OCI-LY3 (cell line): Measurements from ENCODE around the gene PCGF2.

Source experiments
- EZH2phosphoT487 ChIP-seq: fragments of 200-600 bp; shearing (Covaris generic); IDR thresholded peaks from 2 replicates; pipeline ENCODE4 v1.6.1; 2018; ENCODE audit warnings: antibody characterized with exemption, mixed run types, low read depth
- TF ChIP-seq, protein P1 (sequence below): fragments of 200-600, 300-600 bp; sonication (generic); IDR thresholded peaks from 2 replicates; pipeline ENCODE4 v1.5.1; 2014; ENCODE audit warnings: antibody characterized with exemption, low read length, low read depth

DNA sequence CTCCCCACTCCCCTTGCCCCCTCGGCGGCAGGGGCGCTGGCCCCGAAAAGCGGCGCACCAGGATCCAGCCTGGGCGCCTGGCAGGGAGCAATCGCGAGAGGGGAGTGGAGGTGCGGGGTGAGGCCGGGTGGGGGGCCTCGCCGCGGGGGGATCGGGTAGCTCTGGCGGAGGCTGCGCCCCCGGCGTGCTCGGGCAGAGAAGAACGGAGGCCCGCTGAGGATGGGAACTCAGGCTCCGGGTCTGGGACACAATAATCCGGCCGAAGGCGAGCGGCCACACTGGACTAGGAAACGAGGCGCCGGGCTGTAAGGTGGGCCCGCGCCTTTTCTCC lies 721 bp upstream of the PCGF2 start:
- TF ChIP-seq, protein P1, sequence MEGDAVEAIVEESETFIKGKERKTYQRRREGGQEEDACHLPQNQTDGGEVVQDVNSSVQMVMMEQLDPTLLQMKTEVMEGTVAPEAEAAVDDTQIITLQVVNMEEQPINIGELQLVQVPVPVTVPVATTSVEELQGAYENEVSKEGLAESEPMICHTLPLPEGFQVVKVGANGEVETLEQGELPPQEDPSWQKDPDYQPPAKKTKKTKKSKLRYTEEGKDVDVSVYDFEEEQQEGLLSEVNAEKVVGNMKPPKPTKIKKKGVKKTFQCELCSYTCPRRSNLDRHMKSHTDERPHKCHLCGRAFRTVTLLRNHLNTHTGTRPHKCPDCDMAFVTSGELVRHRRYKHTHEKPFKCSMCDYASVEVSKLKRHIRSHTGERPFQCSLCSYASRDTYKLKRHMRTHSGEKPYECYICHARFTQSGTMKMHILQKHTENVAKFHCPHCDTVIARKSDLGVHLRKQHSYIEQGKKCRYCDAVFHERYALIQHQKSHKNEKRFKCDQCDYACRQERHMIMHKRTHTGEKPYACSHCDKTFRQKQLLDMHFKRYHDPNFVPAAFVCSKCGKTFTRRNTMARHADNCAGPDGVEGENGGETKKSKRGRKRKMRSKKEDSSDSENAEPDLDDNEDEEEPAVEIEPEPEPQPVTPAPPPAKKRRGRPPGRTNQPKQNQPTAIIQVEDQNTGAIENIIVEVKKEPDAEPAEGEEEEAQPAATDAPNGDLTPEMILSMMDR: no peak
- no peak for TF ChIP-seq EZH2phosphoT487
